Astrocyte (in vitro differentiated cells and primary cell): ENCODE data around the gene PERM1.

ENCODE experiments used
- EZH2 ChIP-seq: IDR thresholded peaks from 2 replicates; pipeline ENCODE4 v1.6.1; 2012; ENCODE audit warnings: mild to moderate bottlenecking, low read length, inconsistent platforms; ENCODE audit not compliant: insufficient read depth
- TF ChIP-seq, protein P1 (sequence below): IDR thresholded peaks from 2 replicates; pipeline ENCODE4 v1.5.1; 2011; ENCODE audit warnings: low read depth, mild to moderate bottlenecking, inconsistent platforms, low read length, moderate library complexity; ENCODE audit not compliant: insufficient read depth

- TF ChIP-seq, protein P1, sequence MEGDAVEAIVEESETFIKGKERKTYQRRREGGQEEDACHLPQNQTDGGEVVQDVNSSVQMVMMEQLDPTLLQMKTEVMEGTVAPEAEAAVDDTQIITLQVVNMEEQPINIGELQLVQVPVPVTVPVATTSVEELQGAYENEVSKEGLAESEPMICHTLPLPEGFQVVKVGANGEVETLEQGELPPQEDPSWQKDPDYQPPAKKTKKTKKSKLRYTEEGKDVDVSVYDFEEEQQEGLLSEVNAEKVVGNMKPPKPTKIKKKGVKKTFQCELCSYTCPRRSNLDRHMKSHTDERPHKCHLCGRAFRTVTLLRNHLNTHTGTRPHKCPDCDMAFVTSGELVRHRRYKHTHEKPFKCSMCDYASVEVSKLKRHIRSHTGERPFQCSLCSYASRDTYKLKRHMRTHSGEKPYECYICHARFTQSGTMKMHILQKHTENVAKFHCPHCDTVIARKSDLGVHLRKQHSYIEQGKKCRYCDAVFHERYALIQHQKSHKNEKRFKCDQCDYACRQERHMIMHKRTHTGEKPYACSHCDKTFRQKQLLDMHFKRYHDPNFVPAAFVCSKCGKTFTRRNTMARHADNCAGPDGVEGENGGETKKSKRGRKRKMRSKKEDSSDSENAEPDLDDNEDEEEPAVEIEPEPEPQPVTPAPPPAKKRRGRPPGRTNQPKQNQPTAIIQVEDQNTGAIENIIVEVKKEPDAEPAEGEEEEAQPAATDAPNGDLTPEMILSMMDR: no peak
- TF ChIP-seq EZH2: no peak
Measured at GRCh38 chr1:942411-942821, 39.5 kb downstream of the PERM1 start.
